DMS53 treated with DMSO at 0.1 percent for 48 hours (cell line): ENCODE measurements around the gene HS3ST3A1.
"Not testable (repeated sequence)": the region's sequence is repeated elsewhere in the genome, so short reads cannot be mapped to it uniquely, and the experiment has no call there.

Experiments used
- DNase-seq: peaks from one replicate; lab custom pipeline; 2025; ENCODE audit not compliant: unreplicated experiment; lab: John Stamatoyannopoulos, UW

The HS3ST3A1 gene

DNA sequence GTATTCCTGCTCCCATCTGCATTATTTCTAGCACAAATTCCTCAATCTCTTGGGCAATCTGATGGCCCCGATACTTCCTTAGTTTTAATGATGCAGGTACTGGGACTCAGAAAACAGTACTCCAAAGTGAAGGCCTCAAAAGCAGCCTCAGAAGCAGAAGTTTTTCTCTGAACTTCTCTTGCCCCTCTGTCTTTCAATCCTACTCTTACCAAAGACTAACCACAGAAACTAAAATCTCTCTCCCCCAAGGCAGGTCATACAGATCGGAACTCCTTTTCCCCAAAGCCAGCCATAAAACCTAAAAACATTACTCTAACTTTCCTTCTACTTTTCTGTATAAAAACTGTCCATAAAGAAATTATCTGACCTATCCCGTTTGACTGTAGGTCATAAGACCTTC, 103.5 kb downstream of the HS3ST3A1 start:
- DNase-seq: no peak

DNA sequence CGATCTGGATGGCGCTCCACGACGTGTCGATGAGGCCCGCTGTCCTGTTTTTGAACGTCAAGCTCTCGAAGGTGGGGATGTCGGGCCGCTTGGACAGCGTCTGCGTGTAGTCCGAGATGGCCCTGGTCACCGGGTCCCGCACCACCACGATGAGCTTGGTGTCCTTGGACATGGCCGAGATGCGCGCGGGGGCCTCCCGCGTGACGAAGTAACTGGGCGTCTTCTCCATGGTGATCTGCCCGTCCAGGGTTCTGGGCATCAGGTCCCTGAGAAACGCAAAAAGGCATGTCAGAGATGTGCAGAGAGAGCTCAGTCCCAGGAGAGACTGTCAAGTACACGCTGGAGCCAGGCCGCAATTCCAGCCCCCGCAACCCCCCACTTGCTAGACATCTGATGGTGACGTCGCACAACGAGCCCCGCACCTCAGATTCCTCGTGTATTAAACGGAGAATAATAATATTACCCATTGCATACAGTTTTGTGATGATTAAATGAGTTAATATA, 105.1 kb downstream of the HS3ST3A1 start:
- DNase-seq: not testable (repeated sequence)

DNA sequence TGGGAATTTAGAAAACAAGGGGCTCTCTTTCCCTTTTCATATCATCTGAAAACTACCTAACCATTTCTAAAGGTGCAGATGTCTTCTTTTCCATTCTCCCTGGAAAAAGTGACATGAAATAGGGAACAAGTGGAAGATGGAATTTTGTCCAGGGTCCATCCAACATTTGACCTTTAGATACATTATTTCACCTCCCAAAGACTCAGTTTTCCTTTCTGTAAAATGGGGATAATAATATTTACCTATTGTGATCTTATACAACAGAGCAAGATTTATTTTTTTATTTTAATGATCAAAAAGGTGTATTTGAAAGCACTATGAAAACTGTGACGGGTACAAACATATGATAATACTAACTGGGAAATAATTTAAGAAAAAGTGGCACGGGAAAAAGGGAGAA, 106.3 kb downstream of the HS3ST3A1 start:
- no peak for DNase-seq

DNA sequence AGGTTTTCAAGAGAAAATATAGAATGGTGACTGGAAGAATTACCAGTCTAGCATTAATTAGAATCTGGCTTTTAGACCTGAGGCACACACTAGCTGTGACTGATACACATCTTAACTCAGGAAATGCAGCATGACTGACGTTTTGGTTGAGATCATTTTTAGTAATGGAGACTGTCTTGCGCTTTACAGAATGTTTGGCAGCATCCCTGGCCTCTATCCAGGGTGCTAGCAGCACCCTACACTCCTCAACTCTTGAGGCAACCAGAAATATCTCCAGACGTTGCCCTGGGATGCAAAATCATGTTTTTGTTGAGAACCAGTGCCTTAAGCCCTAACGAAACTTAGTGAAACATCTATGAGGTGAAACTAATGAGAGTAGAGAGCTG, 109.0 kb downstream of the HS3ST3A1 start:
- DNase-seq: no peak

DNA sequence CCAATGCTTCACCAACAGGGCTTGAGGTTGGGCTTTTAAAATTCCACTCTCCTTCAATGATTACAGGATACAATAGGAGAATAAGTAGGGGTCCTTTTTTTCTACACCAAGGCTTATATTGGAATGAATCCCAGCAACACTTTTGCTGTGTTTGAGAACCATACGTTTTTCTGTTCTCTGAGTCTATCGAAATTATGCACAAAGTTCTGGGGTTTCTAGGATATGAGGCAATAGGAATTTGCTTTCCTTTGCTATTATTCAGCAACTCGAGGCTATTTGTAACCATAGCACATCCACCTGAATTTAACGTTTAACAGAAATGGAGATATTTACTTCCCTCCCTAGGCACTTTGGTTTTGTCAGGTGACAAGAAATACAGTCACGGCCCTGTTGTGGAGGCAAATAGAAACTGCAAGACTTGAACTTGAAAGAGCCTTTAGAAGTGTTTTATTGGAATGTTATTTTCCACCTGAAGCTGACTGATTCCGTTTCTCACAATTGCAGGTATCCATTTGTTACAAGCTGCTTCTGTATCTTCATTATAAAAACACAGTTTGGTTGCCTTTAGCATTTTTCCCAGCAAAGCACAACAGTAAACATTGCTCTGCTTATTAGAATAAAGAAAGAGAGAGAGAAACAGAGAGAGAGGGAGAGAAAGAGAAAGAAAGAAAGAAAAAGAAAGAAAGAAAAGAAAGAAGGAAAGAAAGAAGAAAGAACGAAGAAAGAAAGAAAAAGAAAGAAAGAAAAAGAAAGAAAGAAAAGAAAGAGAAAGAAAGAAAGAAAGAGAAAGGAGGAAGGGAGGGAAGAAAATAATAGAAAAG, 109.6 kb downstream of the HS3ST3A1 start:
- no peak for DNase-seq

DNA sequence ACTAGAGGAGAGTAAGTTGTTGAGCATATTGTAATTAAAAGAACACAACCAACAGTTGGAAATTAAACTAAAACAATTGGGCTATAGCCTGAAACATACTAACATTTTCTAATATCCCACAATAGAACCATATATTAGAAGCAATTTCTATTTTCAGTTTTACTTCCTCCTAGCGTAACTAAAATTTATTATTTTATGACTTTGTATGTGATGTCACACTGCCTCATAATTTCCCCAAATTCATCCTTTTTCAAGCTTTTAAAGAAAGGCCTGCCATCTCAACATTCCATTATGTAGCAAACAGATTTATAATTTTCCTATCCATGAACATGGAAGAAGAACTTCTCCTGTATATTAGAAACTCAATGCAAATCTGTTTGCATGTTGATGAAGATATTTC, 110.2 kb downstream of the HS3ST3A1 start:
- DNase-seq: no peak

DNA sequence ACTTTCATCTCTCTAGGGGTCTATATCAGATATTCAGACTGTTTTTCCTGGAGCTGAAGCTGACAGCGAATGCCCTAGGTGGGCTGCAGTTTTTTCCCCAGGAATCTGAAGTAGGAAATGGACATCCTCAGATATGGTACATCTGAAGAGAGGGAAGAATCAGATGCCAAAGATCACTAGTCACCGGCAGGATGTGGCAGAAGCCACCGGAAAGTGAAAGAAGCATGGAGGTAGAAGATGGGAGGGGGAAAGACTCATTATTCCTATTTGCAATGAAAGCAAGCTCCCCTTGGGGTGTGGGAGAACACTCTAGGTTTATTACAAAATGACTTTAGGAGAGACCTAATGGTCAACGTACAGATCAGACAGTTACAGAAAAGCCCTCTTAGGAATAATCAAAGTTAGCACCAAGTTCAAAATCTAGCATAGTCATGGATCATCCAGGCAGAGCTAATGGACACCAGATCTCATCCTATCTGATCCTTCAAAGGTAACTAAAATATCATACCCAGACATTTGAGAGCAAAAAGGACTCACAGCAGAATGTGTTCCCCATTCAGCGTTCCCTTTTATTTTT, 110.7 kb downstream of the HS3ST3A1 start:
- DNase-seq: no peak

DNA sequence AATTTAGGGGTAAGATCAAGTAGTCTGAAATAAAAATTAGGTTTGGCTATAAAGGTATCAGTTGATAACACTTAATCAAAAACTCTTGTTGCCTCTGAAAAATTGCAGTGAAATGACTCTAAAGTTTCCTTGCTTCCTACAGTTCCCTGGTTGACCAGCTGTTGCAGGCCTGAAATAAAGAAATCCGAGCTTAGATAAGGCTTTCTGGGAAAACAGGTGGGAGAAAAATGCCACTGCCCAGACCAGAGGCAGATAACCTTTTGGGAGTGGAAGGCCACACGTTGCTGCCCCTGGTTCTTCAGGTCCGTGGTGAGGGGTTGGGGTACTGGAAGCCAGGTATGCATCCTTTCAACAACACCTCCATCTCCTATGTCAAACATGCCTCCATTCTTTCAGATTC, 111.3 kb downstream of the HS3ST3A1 start:
- DNase-seq: no peak

DNA sequence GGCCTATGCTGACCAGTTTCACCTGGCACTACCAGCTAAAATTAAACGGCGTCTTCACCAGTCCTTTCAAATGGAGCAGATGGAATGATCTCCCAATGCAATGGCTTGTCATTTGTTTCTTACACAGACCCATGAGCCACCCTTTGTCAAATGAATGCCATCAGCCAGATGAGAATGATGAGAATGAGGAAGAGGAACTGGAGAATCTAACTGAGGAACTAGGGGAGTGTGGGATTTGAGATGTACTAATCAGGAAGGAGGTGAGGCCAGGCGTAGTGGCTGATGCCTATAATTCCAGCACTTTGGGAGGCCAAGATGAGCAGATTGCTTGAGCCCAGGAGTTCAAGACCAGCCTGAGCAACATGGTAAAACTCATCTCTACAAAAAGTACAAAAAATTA, 116.4 kb downstream of the HS3ST3A1 start:
- DNase-seq: no peak

DNA sequence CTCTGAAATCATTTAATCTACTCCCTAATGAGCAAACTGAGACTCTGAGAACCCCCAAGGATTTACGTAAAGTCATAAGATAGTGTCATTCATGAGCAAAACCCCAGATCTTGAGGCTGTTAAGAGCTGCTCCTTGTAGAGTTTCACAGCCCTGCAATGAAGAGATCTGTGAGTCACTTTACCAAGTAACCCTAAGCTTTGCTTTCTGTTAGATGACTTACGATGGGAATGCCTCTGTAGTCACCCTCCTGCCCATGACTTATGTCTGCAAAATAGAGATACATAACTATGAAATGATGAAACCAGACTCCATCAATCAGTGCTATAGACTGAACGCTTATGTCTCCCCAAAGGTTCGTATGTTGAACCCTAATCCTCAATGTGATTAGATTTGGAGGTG, 117.7 kb downstream of the HS3ST3A1 start:
- DNase-seq: no peak

DNA sequence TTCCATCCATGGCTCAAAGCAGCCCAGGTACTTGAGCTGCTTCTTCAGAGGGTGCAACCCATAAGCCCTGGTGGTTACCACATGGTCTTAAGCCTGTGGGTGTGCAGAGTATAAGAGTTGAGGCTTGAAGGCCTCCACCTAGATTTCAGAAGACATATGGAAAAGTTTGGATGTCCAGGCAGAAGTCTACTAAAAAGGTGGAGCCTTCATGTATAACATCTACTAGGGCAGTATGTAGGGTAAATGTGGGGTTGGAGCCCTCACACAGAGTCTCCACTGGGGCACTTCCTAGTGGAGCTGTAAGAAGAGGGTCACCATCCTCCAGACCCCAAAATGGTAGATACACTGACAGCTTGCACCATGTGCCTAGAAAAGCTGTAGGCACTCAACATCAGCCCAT, 120.9 kb downstream of the HS3ST3A1 start:
- DNase-seq: no peak

DNA sequence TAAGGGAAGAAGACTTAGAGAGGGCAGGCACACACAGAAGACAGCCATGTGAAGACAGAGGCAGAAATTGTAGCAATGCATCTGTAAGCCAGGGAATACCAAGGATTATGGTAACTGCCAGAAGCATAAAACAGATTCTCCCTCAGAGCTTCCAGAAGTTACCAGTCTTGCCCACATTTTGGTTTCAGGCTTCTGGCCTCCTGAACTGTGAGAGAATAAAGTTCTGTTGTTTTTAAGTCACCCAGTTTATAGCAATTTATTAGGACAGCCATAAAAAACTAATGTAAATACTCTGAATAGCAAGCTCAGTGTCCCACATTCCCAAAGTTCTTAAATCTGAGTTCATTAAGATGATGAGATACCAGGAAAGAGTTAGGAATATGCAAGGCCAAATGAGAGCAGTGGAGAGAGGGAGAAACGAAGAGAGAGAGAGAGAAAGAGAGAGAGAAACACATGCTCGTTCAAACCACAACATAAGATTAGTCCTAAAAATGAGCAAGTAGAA, 123.4 kb downstream of the HS3ST3A1 start:
- no peak for DNase-seq

DNA sequence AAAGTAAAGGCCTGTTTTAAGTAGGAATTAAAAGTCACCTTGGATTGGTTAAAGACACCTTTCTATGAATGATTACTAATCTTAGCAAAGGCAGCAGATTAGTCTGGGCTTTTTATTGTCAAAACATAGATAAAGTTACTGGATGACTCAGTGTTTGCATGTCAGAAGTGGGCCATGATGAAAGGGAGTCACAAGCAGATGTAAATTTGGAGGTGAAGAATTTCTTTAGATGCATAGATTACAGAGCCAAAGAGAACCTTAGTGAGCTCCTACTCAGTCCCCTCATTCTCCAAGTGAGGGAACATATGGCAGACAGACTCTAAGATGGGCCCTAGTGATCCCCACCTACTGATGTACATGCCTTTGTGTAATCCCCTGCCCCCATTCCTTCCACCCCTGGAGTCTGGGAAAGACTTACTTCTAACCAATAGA, 124.5 kb downstream of the HS3ST3A1 start:
- DNase-seq: no peak

DNA sequence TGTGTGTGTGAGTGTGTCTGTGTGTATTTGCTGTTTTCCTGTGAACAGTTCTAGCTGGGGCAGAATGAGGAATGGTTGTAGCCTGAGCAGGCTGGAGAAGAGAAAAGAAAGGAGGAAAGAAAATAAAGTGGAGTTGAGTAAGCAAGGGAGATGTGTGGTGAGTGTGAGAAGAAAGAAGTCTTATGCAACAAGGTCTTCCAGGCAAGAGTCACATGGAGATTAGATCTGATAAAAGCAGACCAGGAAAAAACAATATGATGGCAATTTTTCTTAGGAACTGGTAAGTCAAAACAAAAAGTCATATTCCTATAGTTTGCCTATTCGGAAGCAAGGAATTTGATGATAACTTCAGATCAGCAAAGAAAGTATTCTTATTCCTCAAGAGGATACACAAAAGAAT, 125.0 kb downstream of the HS3ST3A1 start:
- no peak for DNase-seq

DNA sequence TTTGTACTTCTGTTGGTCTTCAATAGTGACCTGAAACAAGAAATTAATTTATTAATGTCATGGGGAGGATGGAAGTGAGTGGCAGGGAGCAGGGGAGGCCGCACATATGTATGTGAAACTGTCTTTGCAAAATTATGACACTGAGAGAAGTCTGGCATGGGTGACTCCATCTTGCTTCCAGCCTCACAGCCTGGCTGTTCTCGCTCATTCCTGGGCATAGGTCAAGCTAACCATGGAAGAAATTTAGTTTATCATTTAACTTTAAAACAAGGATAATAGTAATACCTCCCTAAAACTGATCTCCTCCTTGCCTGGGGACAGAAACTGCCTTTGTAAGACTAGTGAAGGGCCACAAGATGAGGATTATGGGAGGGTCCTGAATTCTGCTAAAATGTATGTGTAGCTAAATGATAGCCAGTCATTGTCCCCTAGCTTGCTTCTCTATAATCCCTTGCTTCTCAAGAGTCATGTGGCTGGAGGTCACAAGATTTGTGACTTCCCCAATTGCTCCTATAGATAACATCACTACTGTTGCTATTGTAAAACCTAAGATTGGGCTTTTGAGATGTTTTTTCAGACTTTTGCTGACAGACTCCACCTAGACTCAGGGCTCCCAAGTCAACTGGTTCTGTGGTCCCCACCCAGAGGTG, 126.0 kb downstream of the HS3ST3A1 start:
- no peak for DNase-seq

DNA sequence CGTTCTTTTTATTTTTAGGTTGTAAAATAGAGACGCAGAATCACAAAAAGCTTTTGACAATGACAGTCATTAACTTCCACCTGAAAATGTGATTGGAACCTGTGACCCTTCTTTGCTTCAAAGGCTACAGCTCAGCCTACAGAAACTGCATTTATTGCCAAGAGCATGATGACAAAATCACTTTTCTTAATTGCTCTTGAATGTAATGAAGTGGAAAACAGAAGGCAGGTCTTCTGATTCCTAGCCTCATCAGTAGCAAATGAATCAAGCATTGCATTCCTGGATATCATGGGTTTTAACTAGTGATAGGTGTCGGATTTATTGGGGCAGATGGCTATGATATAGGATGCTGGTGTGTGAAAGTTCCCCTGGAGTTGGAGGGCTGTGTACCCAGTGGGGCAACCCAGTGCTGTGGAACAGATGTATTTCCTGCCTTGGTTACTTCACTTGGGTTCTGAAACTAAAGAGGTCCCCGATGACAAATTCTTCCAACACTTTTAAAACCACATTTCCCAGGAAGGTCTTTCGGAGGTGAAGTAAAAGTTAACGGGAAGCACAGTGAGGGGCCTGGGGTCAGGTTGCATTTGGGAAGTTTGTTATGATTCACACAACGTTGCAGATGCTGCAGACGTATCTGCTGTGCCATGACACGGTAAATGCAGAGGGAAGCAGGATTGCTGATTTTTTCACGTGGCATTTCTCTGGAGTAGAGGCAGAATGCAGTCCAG, 127.5 kb downstream of the HS3ST3A1 start:
- no peak for DNase-seq

DNA sequence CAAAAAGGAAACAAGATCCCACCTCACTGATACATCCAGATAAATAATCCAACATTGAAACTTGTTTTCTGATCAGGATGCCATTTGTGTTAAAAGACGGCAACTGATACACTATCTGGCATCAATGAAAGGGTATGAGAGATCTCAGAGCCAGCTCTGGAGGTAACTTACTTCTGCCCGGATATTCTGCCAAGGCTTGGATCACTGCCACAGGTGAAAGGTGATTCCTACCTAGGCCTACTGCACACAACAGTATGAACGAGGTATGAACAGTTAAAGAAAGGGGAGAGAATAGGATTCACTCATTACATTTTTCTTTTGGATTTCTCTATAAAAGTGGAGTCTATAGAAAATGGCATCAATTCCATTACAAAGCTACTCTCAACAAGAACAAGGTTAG, 136.1 kb downstream of the HS3ST3A1 start:
- DNase-seq: no peak

DNA sequence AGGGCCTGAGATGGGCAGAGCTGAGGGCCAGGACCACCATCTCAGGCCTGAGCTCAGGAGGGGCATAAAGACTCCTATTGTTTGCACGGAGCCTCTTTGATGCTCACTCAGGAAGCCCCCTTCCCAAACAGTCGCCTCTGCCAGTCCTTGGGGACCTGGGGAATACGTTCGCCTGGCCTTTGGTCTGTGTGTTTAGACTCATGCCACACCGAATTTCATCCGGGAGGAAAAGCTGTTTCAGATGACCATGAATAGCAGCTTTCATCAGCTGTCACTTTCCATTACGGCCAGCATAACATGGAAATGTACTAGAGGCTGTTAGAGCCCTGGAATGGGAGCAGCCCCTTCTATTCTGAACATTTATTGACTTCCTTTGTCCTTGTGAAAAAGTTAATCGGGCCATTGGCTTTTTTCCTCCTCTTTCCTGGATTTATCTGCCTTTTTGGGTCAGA, 139.0 kb downstream of the HS3ST3A1 start:
- DNase-seq: no peak

DNA sequence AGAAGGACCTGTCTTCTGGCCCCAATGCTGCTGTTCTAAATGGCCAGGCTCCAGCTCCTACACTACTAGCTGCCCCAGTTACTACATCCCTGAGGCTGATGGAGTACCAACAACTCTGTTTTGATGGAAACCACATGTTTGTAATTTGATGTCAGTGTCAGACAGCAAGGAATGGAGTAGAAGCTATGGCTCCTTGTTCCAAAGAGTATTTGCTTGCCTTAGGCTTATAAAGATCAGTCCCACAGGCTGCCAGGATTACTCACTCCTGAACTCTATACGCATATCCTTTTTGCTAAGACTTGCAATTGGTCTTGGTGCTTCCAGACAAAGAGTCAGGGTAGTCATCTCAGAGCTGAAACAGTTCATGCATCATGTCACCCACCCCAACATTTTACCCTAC, 139.6 kb downstream of the HS3ST3A1 start:
- no peak for DNase-seq

DNA sequence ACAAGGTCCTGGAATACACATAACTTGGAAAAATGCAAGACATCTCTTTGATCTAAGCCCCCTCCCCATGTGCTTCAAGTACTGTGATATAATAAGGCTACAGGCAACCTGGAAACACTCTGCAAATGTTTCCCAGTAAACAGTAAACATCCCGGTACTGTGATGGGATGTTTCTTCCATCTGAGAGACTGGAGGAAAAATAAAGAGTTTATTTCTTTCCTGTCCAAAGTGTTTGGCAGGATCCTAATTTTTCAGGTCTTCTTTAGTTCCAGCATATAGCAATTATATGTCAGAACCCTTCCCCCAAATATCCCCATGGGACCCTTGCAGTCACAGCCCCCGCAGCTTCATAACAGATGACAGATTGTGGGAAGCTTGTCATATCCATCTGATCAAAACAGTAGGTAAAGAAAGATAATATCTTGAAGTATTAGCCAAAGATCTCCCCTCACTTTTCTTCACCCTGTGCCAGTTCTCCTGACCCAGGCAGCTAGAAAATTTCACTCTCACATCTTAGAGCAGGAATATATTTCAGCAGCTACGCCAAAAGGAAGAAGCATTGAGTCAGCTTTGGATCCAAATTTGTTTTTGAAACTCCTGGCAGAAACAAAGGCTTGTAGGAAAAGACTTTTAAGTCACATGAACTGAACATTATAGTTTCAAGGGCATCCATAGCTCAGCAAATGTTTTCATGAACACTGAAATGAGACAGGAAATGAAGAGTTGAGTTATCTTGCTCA, 141.3 kb downstream of the HS3ST3A1 start:
- no peak for DNase-seq

DNA sequence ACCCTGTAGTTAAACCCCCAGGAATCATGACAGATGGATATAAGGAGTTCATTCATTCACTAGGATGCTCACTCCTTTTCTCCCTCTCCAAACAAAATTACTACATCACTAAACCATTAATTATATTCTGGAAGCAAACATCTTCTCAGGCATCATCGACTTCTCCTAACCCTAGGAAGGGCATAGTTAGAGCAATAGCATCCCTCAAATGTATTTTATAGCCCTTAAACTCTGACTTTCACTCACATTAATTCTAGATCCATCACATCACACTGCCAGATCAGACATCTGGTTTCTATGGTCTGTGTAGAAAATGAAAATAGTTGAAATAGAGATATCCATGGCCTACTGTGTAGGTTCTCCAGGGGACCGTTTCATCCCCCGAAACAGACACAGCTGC, 143.9 kb downstream of the HS3ST3A1 start:
- no peak for DNase-seq
